ENCODE results near the gene MIS18A.

MIS18A gene

DNA sequence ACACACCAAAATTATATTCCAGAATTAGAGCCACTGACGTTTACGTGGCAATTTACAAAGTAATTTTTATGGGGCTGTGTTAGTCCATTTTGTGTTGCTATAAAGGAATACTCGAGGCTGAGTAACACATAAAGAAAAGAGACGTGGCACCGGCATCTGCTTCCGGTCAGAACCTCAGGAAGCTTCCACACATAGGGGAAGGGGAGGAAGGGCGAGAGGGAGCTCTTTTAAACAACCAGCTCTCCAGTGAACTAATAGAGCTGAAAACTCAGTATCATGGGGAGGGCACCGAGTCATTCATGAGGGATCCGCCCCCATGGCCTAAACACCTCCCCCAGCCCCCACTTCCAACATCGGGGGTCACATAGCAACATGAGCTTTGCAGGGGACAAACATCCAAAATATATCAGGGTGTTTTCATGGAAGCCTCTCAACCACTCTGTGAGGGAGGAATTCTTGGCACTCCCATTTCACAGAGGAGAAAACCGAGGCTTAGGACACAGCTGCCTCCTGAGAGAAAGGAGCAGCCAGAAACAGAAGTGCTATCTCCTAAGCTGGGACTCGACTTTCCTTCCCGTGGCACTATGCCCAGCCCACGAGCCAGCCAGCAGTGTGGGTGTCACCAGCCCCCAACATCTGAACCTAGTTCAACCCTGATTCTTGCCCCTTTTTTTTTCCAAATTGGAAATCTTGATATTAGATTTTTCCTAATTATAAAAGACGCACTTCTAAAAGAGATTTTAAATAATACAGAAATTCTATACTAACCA, 29.2 kb downstream of the MIS18A start:
- no peak for DNase-seq

- no peak for DNase-seq
These were observed 30.0 kb downstream of the MIS18A start for GRCh38 chr21:32248571-32249461.

DNA sequence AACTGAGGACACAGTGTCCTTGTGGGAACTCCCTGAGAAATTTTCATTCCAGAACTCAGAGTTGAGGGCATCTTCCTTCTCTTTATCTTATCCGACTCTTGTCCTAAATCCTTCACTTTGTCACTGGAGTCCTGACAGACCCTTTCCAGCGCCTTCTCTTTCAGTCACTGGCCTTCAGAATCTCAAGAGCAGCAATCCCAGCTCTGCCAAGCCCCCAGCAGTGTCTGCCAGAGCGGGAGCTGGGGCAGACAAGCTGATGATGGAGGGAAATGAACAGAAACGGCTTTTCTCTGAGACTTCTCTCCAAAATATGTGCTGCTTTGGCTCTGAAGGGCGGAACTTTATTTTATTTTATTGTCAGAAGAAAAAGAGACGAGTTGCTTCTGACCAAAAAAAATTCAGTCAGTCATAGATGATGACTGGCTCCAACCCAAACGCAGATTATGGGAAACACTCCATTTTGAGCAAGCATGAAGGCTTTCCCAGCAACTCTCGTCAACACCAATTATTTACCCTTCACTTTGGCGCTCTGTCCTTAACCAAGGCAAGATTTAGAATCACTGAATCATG, 32.2 kb downstream of the MIS18A start:
- no peak for DNase-seq

- no peak for DNase-seq
These were observed 32.9 kb downstream of the MIS18A start for GRCh38 chr21:32245971-32246370.

DNA sequence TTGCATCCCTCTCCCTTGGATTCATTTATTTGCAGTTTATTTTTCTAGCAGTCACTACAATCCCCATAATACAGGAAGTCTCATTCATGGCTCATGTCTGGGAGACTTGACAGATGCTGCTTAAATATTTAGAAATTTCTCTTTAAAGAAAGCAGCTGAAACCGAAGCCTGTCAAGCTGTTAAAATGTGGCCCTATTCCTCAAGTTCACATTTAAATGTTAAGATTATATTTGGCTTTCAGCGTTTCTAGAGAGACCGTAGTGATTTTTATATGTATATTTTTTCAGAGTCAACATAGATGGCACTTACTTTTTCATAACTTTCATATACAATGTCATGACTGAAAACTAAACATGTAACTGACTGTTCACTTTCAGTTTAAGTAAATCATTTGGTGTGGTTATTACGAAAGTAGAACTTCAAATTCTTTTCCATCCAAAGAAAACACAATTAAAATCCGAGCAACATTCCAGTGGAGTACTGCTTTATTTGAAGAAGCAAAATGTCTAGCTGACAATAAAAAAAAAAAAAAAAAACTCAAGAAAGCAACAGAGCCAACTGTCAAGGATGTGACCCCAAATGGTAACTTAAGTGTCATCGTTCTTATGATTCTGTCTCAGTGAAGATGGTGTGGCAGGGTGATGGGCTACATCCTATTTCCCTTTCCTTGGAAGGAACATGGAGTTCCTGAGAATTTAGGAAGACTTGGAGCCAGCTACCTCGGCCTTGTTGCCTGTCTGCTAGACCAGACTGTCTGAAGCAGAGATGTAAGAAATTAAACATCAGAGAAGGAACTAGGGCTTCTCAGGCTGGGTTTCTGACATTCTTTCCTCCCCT, 37.8 kb downstream of the MIS18A start:
- DNase-seq: no peak

DNA sequence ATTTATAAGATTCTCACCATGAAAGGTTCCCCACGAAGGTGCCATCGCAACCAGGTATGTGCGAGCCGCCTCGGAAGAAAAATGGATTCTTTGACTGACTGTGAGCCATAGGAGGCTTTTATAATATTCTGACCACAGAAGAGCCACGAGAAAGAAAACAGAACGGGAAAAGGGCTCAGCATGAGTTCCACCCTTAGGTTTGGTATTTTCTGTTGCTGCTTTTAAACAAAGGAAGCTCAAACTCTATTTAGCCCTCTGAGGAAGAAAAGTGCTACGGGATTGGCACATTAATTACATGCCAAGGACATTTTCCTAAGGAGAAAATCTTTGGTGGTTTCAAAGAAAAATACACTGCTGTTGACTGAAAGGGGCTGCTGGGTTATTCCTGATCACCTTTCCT, 39.3 kb downstream of the MIS18A start:
- no peak for DNase-seq

DNA sequence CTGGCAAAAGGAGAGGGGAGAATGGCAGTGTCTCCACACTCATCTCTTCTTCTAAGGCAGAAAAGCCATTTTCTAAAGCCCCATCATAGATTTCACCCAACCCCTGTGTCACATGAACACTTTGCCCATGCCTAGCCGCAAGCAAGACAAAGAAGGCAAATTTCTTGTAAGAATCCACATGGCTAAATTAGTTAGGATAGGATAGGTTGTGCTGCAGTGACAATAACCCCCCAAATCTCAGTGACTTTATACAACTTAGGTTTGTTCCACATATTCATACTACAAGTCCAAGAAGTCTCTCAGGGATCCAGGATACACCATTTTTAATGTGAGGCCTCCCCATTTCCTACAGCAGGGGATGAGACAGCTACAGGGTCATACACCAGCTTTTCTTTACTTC, 40.8 kb downstream of the MIS18A start:
- DNase-seq: no peak

DNA sequence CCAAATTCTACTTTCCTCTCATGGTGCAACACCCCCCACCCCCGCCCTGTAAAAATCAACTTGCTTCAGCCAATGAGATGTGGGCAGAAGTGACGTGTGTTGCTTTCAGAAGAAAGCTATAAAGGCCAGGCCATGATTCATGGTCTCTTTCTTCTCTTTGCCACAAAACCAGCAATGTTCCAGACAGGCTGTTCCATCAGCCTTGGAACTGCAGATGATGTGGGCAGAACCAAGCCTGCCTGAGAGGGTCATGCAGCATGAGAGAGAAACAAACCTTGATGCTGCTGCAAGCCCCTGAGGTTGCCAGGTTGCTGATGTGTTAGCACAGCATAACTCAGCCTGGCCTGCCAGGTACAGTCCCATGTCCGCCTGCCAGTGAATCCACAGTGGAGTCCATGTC, 41.8 kb downstream of the MIS18A start:
- DNase-seq: no peak

DNA sequence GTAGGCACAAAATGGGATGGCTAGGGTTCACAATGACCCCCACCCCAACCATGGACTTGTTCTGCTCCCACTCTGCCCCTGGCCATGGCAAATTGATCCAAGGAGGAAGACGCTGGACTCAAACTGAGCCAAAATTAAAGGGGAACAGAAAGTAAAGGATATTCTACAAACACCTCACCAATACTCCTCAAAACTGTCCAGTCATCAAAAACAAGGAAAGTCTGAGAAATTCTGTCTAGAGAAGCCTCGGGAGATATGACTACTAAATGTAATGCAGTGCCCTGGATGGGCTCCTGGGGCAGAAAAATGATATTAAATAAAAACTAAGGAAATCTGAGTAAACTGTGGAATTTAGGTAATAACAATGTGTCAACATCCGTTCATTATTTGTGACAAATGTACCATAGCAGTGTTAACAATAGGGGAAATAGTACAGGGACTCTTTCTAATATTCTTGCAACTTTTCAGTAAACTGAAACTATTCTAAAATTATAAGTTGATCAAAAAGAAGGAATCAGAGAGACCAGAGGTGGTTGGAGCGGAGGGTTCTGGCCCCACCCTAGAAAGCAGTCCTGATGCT, 45.0 kb downstream of the MIS18A start:
- DNase-seq: no peak

DNA sequence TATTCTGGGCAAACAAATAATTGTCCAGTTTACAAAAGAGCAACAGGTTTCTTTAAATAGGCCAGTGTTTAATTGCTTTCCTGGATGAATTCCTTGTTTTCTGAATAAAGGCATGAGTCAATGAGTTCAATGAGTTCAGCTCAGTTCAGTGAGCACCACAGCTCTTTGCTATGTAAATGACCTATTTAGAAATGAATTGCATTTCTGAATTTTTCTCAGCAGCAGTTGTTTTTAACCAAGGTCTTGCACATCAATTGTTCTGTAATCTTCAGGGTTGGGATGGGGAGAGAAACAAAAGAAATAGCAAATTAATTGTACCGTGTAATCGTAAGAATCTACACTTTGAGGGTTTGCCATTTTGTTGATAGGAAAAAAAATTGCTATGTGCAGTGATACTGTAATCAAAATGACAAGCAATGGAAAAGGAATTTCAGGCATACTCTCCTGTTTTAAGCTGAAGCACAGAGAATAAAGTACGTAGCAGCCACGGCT, 45.7 kb downstream of the MIS18A start:
- no peak for DNase-seq

- DNase-seq: no peak
These were observed 52.4 kb downstream of the MIS18A start for GRCh38 chr21:32226444-32226843.

Data from bone marrow (tissue), 2 donors.